RWPE1 (cell line): ENCODE measurements around the gene ZBTB47.

Experiments used
- CTCF ChIA-PET: fragments of 350-600 bp; sonication (Branson Sonifier 250); formaldehyde crosslinking; extraction: SDS; loops from one replicate; lab custom pipeline; 2021; lab: Yijun Ruan, JAX
- POLR2A ChIA-PET: fragments of 400-600 bp; formaldehyde crosslinking; extraction: SDS; loops from one replicate; lab custom pipeline; 2020; ENCODE audit warnings: antibody characterized with exemption; ENCODE audit not compliant: low non-redundant PET; lab: Yijun Ruan, JAX
- DNase-seq: peaks from one replicate; pipeline ENCODE4 v3.0.0; 2012; ENCODE audit warnings: low spot score
- H3K27ac ChIP-seq: fragments of 450-650 bp; 2 replicates; pipeline ENCODE4 v1.5.1; 2017
- CTCF ChIP-seq: fragments of 450-650 bp; conservative IDR thresholded peaks from 2 replicates; pipeline ENCODE4 v1.5.1; 2017; ENCODE audit warnings: low read depth, mild to moderate bottlenecking

ZBTB47 gene

GRCh38 chr3:42670051-42670576 lies 16.6 kb downstream of the ZBTB47 start:
- H3K27ac ChIP-seq, result no peak overlapping the region
- ChIA-PET POLR2A (no interaction called here), CTCF (no interaction called here)
- TF ChIP-seq CTCF, result no peak
- DNase-seq, result no peak

GRCh38 chr3:42670670-42671069 lies 17.2 kb downstream of the ZBTB47 start:
- ChIA-PET POLR2A (no interaction called here), CTCF (no interaction called here)
- H3K27ac ChIP-seq, result no peak overlapping the region
- TF ChIP-seq CTCF, result no peak
- DNase-seq, result no peak

GRCh38 chr3:42672515-42672914 lies 19.0 kb downstream of the ZBTB47 start:
- DNase-seq, result no peak
- no peak for TF ChIP-seq CTCF
- H3K27ac ChIP-seq, result no peak overlapping the region
- CTCF ChIA-PET, result no interaction called here
- POLR2A ChIA-PET, result no interaction called here

GRCh38 chr3:42673082-42673481 lies 19.6 kb downstream of the ZBTB47 start:
- no peak for DNase-seq
- CTCF ChIA-PET, result no interaction called here
- H3K27ac ChIP-seq, result no peak overlapping the region
- POLR2A ChIA-PET, result no interaction called here
- TF ChIP-seq CTCF, result no peak

GRCh38 chr3:42674146-42674545 lies 20.6 kb downstream of the ZBTB47 start:
- POLR2A ChIA-PET, result no interaction called here
- H3K27ac ChIP-seq, result no peak overlapping the region
- CTCF ChIA-PET, result no interaction called here
- DNase-seq, result no peak
- TF ChIP-seq CTCF, result no peak

- TF ChIP-seq CTCF, result no peak
- no peak overlapping the region for H3K27ac ChIP-seq
- DNase-seq, result no peak
- ChIA-PET CTCF (no interaction called here), POLR2A (no interaction called here)
Observed at GRCh38 chr3:42675909-42676308, 22.4 kb downstream of the ZBTB47 start.
